Measurements from ENCODE around the gene ZNF485. TPM values are rescaled to one million over a fixed set of nuclear protein-coding genes. Genes with fewer than 3 reads are reported as not detected.

The ZNF485 gene
- polyA plus RNA-seq, 1 of the 3 experiments (the other 2 are of a cell fraction): 3.0 TPM

DNA sequence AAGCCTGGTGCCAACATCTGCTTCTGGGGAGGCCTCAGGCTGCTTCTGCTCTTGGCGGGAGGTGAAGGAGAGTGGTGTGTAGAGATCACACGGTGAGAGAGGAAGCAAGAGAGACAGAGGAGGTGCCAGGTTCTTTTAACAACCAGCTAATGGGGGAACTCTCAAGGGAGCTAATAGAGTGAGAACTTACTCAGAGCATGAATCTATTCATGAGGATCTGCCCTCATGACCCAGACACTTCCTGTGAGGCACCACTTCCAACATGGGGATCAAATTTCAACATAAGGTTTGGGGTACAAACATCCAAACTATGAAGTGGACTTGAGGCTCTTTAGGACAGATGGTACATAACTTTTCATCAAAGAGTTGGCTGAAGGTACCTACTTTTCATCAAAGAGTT is 47.5 kb downstream of the ZNF485 start:
- Histone ChIP-seq H3K27me3 (ENCODE audit: insufficient read depth) (no peaks in the 10 kb centered on the region; the same call in 1 of the 2 replicates), H4K20me1 (ENCODE audit: insufficient read depth) (no peaks in the 10 kb centered on the region), H3K27ac (ENCODE audit: low read depth in 2 of 2, low read length in 1 of 2) (no peak overlapping the region), H3K4me1 (ENCODE audit: control insufficient read depth in 1 of 2, insufficient read depth in 2 of 2, low read depth in 1 of 2, low read length in 1 of 2) (peaks cover 0 to 4% of the 10 kb centered on the region in 2 experiments; a peak in 2 of 4 replicates), H3F3A (replicated peaks; ENCODE audit: insufficient read depth) (no peaks in the 10 kb centered on the region), H3K9me3 (no peaks in the 10 kb centered on the region), H3K4me3 (ENCODE audit: low read depth in 2 of 2, low read length in 1 of 2) (no peak overlapping the region), H3K4me2 (no peak overlapping the region), H2AFZ (ENCODE audit: low read depth) (no peak overlapping the region), H3K9ac (no peak overlapping the region), H3K9me2 (no peaks in the 10 kb centered on the region), H3K79me2 (ENCODE audit: insufficient read depth) (no peaks in the 10 kb centered on the region), H3K36me3 (replicated peaks in 1 of 2; ENCODE audit: control insufficient read depth in 1 of 2, insufficient read depth in 2 of 2, low read length in 1 of 2) (no peaks in the 10 kb centered on the region)
- TF ChIP-seq, protein P1, sequence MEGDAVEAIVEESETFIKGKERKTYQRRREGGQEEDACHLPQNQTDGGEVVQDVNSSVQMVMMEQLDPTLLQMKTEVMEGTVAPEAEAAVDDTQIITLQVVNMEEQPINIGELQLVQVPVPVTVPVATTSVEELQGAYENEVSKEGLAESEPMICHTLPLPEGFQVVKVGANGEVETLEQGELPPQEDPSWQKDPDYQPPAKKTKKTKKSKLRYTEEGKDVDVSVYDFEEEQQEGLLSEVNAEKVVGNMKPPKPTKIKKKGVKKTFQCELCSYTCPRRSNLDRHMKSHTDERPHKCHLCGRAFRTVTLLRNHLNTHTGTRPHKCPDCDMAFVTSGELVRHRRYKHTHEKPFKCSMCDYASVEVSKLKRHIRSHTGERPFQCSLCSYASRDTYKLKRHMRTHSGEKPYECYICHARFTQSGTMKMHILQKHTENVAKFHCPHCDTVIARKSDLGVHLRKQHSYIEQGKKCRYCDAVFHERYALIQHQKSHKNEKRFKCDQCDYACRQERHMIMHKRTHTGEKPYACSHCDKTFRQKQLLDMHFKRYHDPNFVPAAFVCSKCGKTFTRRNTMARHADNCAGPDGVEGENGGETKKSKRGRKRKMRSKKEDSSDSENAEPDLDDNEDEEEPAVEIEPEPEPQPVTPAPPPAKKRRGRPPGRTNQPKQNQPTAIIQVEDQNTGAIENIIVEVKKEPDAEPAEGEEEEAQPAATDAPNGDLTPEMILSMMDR (IDR thresholded peaks at IDR 0.05): no peak
- no peak for TF ChIP-seq GABPA (IDR thresholded peaks at IDR 0.05; ENCODE audit: low read depth)
- TF ChIP-seq GATA2 (CRISPR knock-in tag; IDR thresholded peaks at IDR 0.05): no peak
- ChIA-PET CTCF (interaction anchor here (1.4 to 1.9 kb wide), 2 partner anchors 36 to 658 kb away, joined by 3 to 5 read pairs; no protein-coding TSS in a partner anchor), POLR2A (no interaction called here)
- no peak for DNase-seq
- 17% methylated on average over 2 of the region's 2 CpGs for WGBS (ENCODE audit: low lambda C conversion rate)

DNA sequence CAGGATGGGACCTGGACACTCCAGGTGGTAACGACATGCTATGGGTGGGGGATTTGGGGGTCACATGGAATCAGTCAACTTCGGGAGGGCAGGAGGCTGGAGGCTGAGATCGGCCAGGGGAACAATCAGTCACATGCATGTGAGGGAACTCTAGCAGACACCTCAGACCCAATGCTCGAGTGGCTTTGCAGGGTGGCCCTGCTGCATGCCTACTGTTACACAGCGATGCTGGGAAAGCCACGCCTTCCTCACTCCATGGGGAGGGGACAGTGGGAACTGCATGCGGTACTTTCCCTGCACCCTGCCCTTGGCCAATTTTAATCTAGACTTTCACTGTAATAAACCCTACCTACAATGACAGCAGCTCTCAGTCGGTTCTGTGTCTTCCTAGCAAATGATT is 49.1 kb downstream of the ZNF485 start:
- no peaks in the 10 kb centered on the region for H3K36me3 ChIP-seq (replicated peaks in 1 of 2; ENCODE audit: control insufficient read depth in 1 of 2, insufficient read depth in 2 of 2, low read length in 1 of 2)
- no peaks in the 10 kb centered on the region for H3K79me2 ChIP-seq (ENCODE audit: insufficient read depth)
- no peak for TF ChIP-seq MEF2A (IDR thresholded peaks at IDR 0.05; ENCODE audit: borderline replicate concordance, low read depth)
- no peak for TF ChIP-seq MXI1 (IDR thresholded peaks at IDR 0.05; ENCODE audit: low read depth, low read length)
- TF ChIP-seq, protein P2, sequence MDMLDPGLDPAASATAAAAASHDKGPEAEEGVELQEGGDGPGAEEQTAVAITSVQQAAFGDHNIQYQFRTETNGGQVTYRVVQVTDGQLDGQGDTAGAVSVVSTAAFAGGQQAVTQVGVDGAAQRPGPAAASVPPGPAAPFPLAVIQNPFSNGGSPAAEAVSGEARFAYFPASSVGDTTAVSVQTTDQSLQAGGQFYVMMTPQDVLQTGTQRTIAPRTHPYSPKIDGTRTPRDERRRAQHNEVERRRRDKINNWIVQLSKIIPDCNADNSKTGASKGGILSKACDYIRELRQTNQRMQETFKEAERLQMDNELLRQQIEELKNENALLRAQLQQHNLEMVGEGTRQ (IDR thresholded peaks at IDR 0.05; ENCODE audit: borderline replicate concordance, low read depth, low read length): no peak
- TF ChIP-seq RXRA (IDR thresholded peaks at IDR 0.05; ENCODE audit: borderline replicate concordance, low read depth): no peak
- no peak for TF ChIP-seq EZH2phosphoT487 (IDR thresholded peaks at IDR 0.05; ENCODE audit: borderline replicate concordance, low read depth)
- TF ChIP-seq, protein P3, sequence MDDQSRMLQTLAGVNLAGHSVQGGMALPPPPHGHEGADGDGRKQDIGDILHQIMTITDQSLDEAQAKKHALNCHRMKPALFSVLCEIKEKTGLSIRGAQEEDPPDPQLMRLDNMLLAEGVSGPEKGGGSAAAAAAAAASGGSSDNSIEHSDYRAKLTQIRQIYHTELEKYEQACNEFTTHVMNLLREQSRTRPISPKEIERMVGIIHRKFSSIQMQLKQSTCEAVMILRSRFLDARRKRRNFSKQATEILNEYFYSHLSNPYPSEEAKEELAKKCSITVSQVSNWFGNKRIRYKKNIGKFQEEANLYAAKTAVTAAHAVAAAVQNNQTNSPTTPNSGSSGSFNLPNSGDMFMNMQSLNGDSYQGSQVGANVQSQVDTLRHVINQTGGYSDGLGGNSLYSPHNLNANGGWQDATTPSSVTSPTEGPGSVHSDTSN (IDR thresholded peaks at IDR 0.05): no peak
- no peak for TF ChIP-seq FOXJ3 (CRISPR knock-in tag; IDR thresholded peaks at IDR 0.05)
- no peak for TF ChIP-seq NRF1 (IDR thresholded peaks at IDR 0.05; ENCODE audit: low read depth, low read length)
- TF ChIP-seq NFIC (IDR thresholded peaks at IDR 0.05; ENCODE audit: borderline replicate concordance): no peak
- TF ChIP-seq MAX (IDR thresholded peaks at IDR 0.05; ENCODE audit: low read depth): no peak
- TF ChIP-seq TEAD4 (IDR thresholded peaks at IDR 0.05; ENCODE audit: borderline replicate concordance, insufficient read depth): no peak
- no peak for TF ChIP-seq RCOR1 (IDR thresholded peaks at IDR 0.05; ENCODE audit: low read length)
- no peak for TF ChIP-seq GATA2 (CRISPR knock-in tag; IDR thresholded peaks at IDR 0.05)
- TF ChIP-seq, protein P4, sequence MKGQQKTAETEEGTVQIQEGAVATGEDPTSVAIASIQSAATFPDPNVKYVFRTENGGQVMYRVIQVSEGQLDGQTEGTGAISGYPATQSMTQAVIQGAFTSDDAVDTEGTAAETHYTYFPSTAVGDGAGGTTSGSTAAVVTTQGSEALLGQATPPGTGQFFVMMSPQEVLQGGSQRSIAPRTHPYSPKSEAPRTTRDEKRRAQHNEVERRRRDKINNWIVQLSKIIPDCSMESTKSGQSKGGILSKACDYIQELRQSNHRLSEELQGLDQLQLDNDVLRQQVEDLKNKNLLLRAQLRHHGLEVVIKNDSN (IDR thresholded peaks at IDR 0.05; ENCODE audit: borderline replicate concordance, low read depth): no peak
- no peak for TF ChIP-seq RFX5 (IDR thresholded peaks at IDR 0.05; ENCODE audit: low read length)
- no peak for TF ChIP-seq POLR2AphosphoS5 (IDR thresholded peaks at IDR 0.05; ENCODE audit: low read depth, low read length)
- POLR2A ChIA-PET: no interaction called here
- no peaks in the 10 kb centered on the region for H4K20me1 ChIP-seq (ENCODE audit: insufficient read depth)
- no peak for DNase-seq
- H3K9me2 ChIP-seq: no peaks in the 10 kb centered on the region
- H3K27ac ChIP-seq (ENCODE audit: low read depth in 2 of 2, low read length in 1 of 2): no peak overlapping the region
- H3K4me3 ChIP-seq (ENCODE audit: low read depth in 2 of 2, low read length in 1 of 2): no peak overlapping the region
- WGBS (ENCODE audit: low lambda C conversion rate): 2% methylated on average over 7 of the region's 8 CpGs
- no peak overlapping the region for H3K4me2 ChIP-seq
- no peaks in the 10 kb centered on the region for H3K9me3 ChIP-seq
- no peaks in the 10 kb centered on the region; the same call in 1 of the 2 replicates for H3K27me3 ChIP-seq (ENCODE audit: insufficient read depth)
- H3F3A ChIP-seq (replicated peaks; ENCODE audit: insufficient read depth): no peaks in the 10 kb centered on the region
- no peak overlapping the region for H3K9ac ChIP-seq
- CTCF ChIA-PET: no interaction called here
- no peak overlapping the region for H2AFZ ChIP-seq (ENCODE audit: low read depth)
- H3K4me1 ChIP-seq (ENCODE audit: control insufficient read depth in 1 of 2, insufficient read depth in 2 of 2, low read depth in 1 of 2, low read length in 1 of 2): peaks cover 0 to 4% of the 10 kb centered on the region in 2 experiments; a peak in 2 of 4 replicates
